PC-3 (cell line): ENCODE results near the gene NRL. TPM values are rescaled to one million over a fixed set of nuclear protein-coding genes. Genes with fewer than 3 reads are reported as not detected.

ENCODE experiments used
- ATAC-seq: fragments of 200-7000 bp; cut with Tn5 transposase; 2 replicates; pipeline ENCODE4 v1.9.1; 2020; ENCODE audit warnings: mild to moderate bottlenecking, moderate library complexity
- BruUV-seq: library from RNA; stranded (reverse); fragments of 400-500 nt; replicated peaks from 2 replicates; lab custom pipeline; 2021; lab: Mats Ljungman, UMichigan
- CTCF ChIA-PET: fragments of 300-600 bp; sonication (Branson Sonifier 250); formaldehyde crosslinking; loops from one replicate; lab custom pipeline; 2022; ENCODE audit warnings: antibody characterized with exemption; lab: Charles Lee
- POLR2A ChIA-PET: fragments of 300-600 bp; sonication (Branson Sonifier 250); formaldehyde crosslinking; loops from one replicate; lab custom pipeline; 2022; ENCODE audit warnings: antibody characterized with exemption; ENCODE audit not compliant: unreplicated experiment; lab: Charles Lee
- DNase-seq: peaks from one replicate; pipeline ENCODE4 v3.0.0-alpha.2; 2015
- H2AFZ ChIP-seq: fragments of 300-600 bp; sonication (generic); 2 replicates; pipeline ENCODE4 v1.6.0; 2016; ENCODE audit warnings: antibody characterized with exemption, low read length
- H3F3A ChIP-seq: fragments of 300-600 bp; sonication (generic); one replicate; pipeline ENCODE4 v1.6.0; 2017; ENCODE audit warnings: antibody characterized with exemption, low read length, control low read depth, mild to moderate bottlenecking; ENCODE audit not compliant: unreplicated experiment
- H3K27ac ChIP-seq: fragments of 300-600 bp; sonication (generic); 2 replicates; pipeline ENCODE4 v1.5.1; 2016; ENCODE audit warnings: mild to moderate bottlenecking, low read length
- H3K27me3 ChIP-seq: fragments of 300-600 bp; sonication (generic); 2 replicates; pipeline ENCODE4 v1.6.1; 2016; ENCODE audit warnings: low read length, mixed read lengths
- H3K36me3 ChIP-seq: fragments of 300-600 bp; sonication (generic); 2 replicates; pipeline ENCODE4 v1.6.1; 2016; ENCODE audit warnings: low read depth, mixed run types, low read length, mixed read lengths
- H3K4me1 ChIP-seq: fragments of 300-600 bp; sonication (generic); 2 replicates; pipeline ENCODE4 v1.5.1; 2016; ENCODE audit warnings: low read length; ENCODE audit not compliant: insufficient read depth
- H3K4me2 ChIP-seq: fragments of 300-600 bp; sonication (generic); 2 replicates; pipeline ENCODE4 v1.6.0; 2016; ENCODE audit warnings: low read length
- H3K4me3 ChIP-seq: fragments of 300-600 bp; sonication (generic); 2 replicates; pipeline ENCODE4 v1.5.1; 2016; ENCODE audit warnings: mild to moderate bottlenecking, low read length, mixed read lengths
- H3K79me2 ChIP-seq: fragments of 300-600 bp; sonication (generic); 2 replicates; pipeline ENCODE4 v1.6.1; 2017; ENCODE audit warnings: low read length, mixed read lengths
- H3K9ac ChIP-seq: fragments of 300-600 bp; sonication (generic); 2 replicates; pipeline ENCODE4 v1.6.0; 2016; ENCODE audit warnings: mild to moderate bottlenecking, low read length
- H3K9me2 ChIP-seq: fragments of 300-600 bp; sonication (generic); replicated peaks from 2 replicates; pipeline ENCODE4 v1.6.1; 2016; ENCODE audit warnings: mixed run types, low read length, mixed read lengths
- H3K9me3 ChIP-seq: fragments of 300-600 bp; sonication (generic); 2 replicates; pipeline ENCODE4 v1.6.1; 2016; ENCODE audit warnings: low read length, mixed read lengths
- H4K20me1 ChIP-seq: fragments of 300-600 bp; sonication (generic); 2 replicates; pipeline ENCODE4 v1.6.1; 2016; ENCODE audit warnings: low read length, mixed read lengths
- CTCF ChIP-seq: fragments of 300-600 bp; sonication (generic); conservative IDR thresholded peaks from 2 replicates; pipeline ENCODE4 v1.5.1; 2017; ENCODE audit warnings: antibody characterized with exemption, low read depth, mild to moderate bottlenecking, low read length
- EZH2 ChIP-seq: fragments of 300-600 bp; sonication (generic); IDR thresholded peaks from one replicate; pipeline ENCODE4 v1.6.1; 2017; ENCODE audit warnings: antibody characterized with exemption, mild to moderate bottlenecking, low read length; ENCODE audit not compliant: unreplicated experiment
- EZH2phosphoT487 ChIP-seq: fragments of 300-600 bp; sonication (generic); IDR thresholded peaks from 2 replicates; pipeline ENCODE4 v1.6.1; 2018; ENCODE audit warnings: mild to moderate bottlenecking, antibody characterized with exemption, low read length, borderline replicate concordance
- intact Hi-C: fragments of 100-400 bp; cut with micrococcal nuclease; formaldehyde crosslinking; loops from 2 replicates; pipeline ENCODE4 v1.9.0; 2023
- total RNA-seq: library from RNA; depleted of rRNA; stranded (reverse); fragments of >200 nt; gene quantifications from 2 replicates; pipeline ENCODE4 v1.2.3, GENCODE V29; 2014

The NRL gene
- total RNA-seq, 1 experiment from 2014 or later = 1.5 TPM

- Histone ChIP-seq H3F3A (no peaks in the 10 kb centered on the region), H3K27me3 (no peaks in the 10 kb centered on the region), H3K4me3 (no peak within 1 kb of the TSS), H3K9me3 (no peaks in the 10 kb centered on the region), H3K36me3 (no peaks in the 10 kb centered on the region), H3K27ac (no peak within 1 kb of the TSS), H2AFZ (no peak within 1 kb of the TSS), H4K20me1 (no peaks in the 10 kb centered on the region), H3K4me1 (peaks cover 4% of the 10 kb centered on the region), H3K9me2 (no peaks in the 10 kb centered on the region), H3K79me2 (no peaks in the 10 kb centered on the region), H3K9ac (no peak within 1 kb of the TSS), H3K4me2 (no peak within 1 kb of the TSS)
- POLR2A ChIA-PET = no interaction called here
- no TSS peak for BruUV-seq
- CTCF ChIA-PET = no interaction called here
- no peak for TF ChIP-seq EZH2phosphoT487
- TF ChIP-seq CTCF = no peak
- no peak for TF ChIP-seq EZH2
- intact Hi-C loops = no loop called here
- ATAC-seq = no peak
- DNase-seq = no peak
Measured at GRCh38 chr14:24130380-24130716, 15.6 kb upstream of the NRL start, which contains the start of gene FITM1. TSS of gene FITM1 (plus strand) at chr14:24130659. CDS start at chr14:24131564, 905 bp downstream.

GRCh38 chr14:24129410-24129998, 14.8 kb upstream of the NRL start:
- Histone ChIP-seq H3K9ac (no peak overlapping the region), H3K79me2 (no peaks in the 10 kb centered on the region), H3K4me2 (no peak overlapping the region), H3K4me1 (no peaks in the 10 kb centered on the region), H3K9me2 (no peaks in the 10 kb centered on the region), H3K9me3 (no peaks in the 10 kb centered on the region), H3F3A (no peaks in the 10 kb centered on the region), H3K27ac (no peak overlapping the region), H4K20me1 (no peaks in the 10 kb centered on the region), H3K36me3 (no peaks in the 10 kb centered on the region), H3K27me3 (no peaks in the 10 kb centered on the region), H2AFZ (no peak overlapping the region), H3K4me3 (no peak overlapping the region)
- POLR2A ChIA-PET = interaction anchor here (0.6 kb wide), 1 partner anchor 10 kb away, joined by 4 read pairs; no protein-coding TSS in a partner anchor
- TF ChIP-seq EZH2 (no peak), EZH2phosphoT487 (no peak), CTCF (no peak)
- ATAC-seq (no peak), DNase-seq (no peak)
- no TSS peak for BruUV-seq
- CTCF ChIA-PET = no interaction called here
- intact Hi-C loops = no loop called here

GRCh38 chr14:24127673-24128072, 12.9 kb upstream of the NRL start:
- ChIA-PET POLR2A (no interaction called here), CTCF (no interaction called here)
- intact Hi-C loops = no loop called here
- Histone ChIP-seq H3K9me2 (no peaks in the 10 kb centered on the region), H3K79me2 (no peaks in the 10 kb centered on the region), H3K4me1 (no peaks in the 10 kb centered on the region), H3K9ac (no peak overlapping the region), H3K36me3 (no peaks in the 10 kb centered on the region; the same call in 1 of the 2 replicates), H3K27ac (no peak overlapping the region), H3F3A (no peaks in the 10 kb centered on the region), H3K9me3 (no peaks in the 10 kb centered on the region), H3K4me2 (no peak overlapping the region), H2AFZ (no peak overlapping the region), H3K4me3 (no peak overlapping the region), H3K27me3 (no peaks in the 10 kb centered on the region), H4K20me1 (no peaks in the 10 kb centered on the region)
- DNase-seq = no peak
- TF ChIP-seq CTCF (no peak), EZH2phosphoT487 (no peak), EZH2 (no peak)
- no TSS peak for BruUV-seq
- ATAC-seq = no peak
